OCI-LY7 (cell line): ENCODE results near the gene ZC2HC1B. TPM values are rescaled to one million over a fixed set of nuclear protein-coding genes. Genes with fewer than 3 reads are reported as not detected.

Experiments used
- BruUV-seq: library from RNA; stranded (reverse); fragments of 400-500 nt; replicated peaks from 2 replicates; lab custom pipeline; 2021; lab: Mats Ljungman, UMichigan
- CTCF ChIA-PET: fragments of 300-600 bp; sonication (Branson Sonifier 250); formaldehyde crosslinking; loops from one replicate; lab custom pipeline; 2022; ENCODE audit warnings: antibody characterized with exemption; ENCODE audit not compliant: unreplicated experiment; lab: Charles Lee
- POLR2A ChIA-PET: fragments of 300-600 bp; sonication (Branson Sonifier 250); formaldehyde crosslinking; loops from one replicate; lab custom pipeline; 2022; ENCODE audit warnings: antibody characterized with exemption; lab: Charles Lee
- DNase-seq: peaks from one replicate; pipeline ENCODE4 v3.0.0-alpha.2; 2015; ENCODE audit warnings: low spot score
- H2AFZ ChIP-seq: fragments of 200-600 bp; sonication (generic), shearing (Covaris generic); 2 replicates; pipeline ENCODE4 v1.6.1; 2014; ENCODE audit warnings: mild to moderate bottlenecking, antibody characterized with exemption, low read length, moderate library complexity
- H3K27ac ChIP-seq: fragments of 200-600 bp; sonication (generic); 2 replicates; pipeline ENCODE4 v1.5.1; 2014; ENCODE audit warnings: mixed run types, low read depth, mild to moderate bottlenecking, moderate library complexity, low read length, inconsistent platforms; ENCODE audit not compliant: poor library complexity, severe bottlenecking
- H3K36me3 ChIP-seq: fragments of 200-600 bp; sonication (generic); 2 replicates; pipeline ENCODE4 v1.6.1; 2014; ENCODE audit warnings: mild to moderate bottlenecking, antibody characterized with exemption, low read length, moderate library complexity, mixed read lengths; ENCODE audit not compliant: insufficient read depth
- H3K4me1 ChIP-seq: fragments of 200-600 bp; sonication (generic); 2 replicates; pipeline ENCODE4 v1.5.1; 2014; ENCODE audit warnings: mild to moderate bottlenecking, low read length; ENCODE audit not compliant: insufficient read depth, poor library complexity, severe bottlenecking
- H3K4me2 ChIP-seq: fragments of 200-600 bp; sonication (generic); 2 replicates; pipeline ENCODE4 v1.6.1; 2014; ENCODE audit warnings: mild to moderate bottlenecking, low read length
- H3K4me3 ChIP-seq: fragments of 200-600 bp; sonication (generic); 2 replicates; pipeline ENCODE4 v1.5.1; 2014; ENCODE audit warnings: mild to moderate bottlenecking, low read depth, low read length; ENCODE audit not compliant: poor library complexity, severe bottlenecking
- H3K79me2 ChIP-seq: fragments of 200-600 bp; sonication (generic); 2 replicates; pipeline ENCODE4 v1.6.1; 2016; ENCODE audit warnings: low read depth, mild to moderate bottlenecking, low read length, moderate library complexity, mixed read lengths; ENCODE audit not compliant: insufficient read depth
- H3K9me2 ChIP-seq: fragments of 200-600 bp; sonication (generic); 2 replicates; pipeline ENCODE4 v1.6.1; 2016; ENCODE audit warnings: mild to moderate bottlenecking, low read length, mixed read lengths; ENCODE audit not compliant: insufficient read depth
- H3K9me3 ChIP-seq: fragments of 200-600 bp; sonication (generic); 2 replicates; pipeline ENCODE4 v1.6.1; 2014; ENCODE audit warnings: mild to moderate bottlenecking, mixed run types, low read length, mixed read lengths
- H4K20me1 ChIP-seq: fragments of 200-600 bp; sonication (generic); 2 replicates; pipeline ENCODE4 v1.6.1; 2014; ENCODE audit warnings: mild to moderate bottlenecking, antibody characterized with exemption, low read length, moderate library complexity, mixed read lengths; ENCODE audit not compliant: insufficient read depth
- EZH2phosphoT487 ChIP-seq: fragments of 200-600 bp; sonication (generic); IDR thresholded peaks from 2 replicates; pipeline ENCODE4 v1.6.1; 2018; ENCODE audit warnings: low read depth, borderline replicate concordance, mild to moderate bottlenecking, mixed run types, antibody characterized with exemption, low read length, moderate library complexity, mixed read lengths
- intact Hi-C: fragments of 100-400 bp; cut with micrococcal nuclease; formaldehyde crosslinking; loops from one replicate; pipeline ENCODE4 v1.10.0; 2022; ENCODE audit not compliant: unreplicated experiment
- total RNA-seq, 2 experiments: library from RNA; depleted of rRNA in 1 of 2; stranded (reverse); fragments of >200 nt in 1 of 2; shearing (Covaris generic) in 1 of 2; gene quantifications; 2 replicates each; pipeline ENCODE4 v1.2.3, GENCODE V29; 2014 to 2022
- TF ChIP-seq, protein P1 (sequence below): fragments of 200-600 bp; sonication (generic); conservative IDR thresholded peaks from 2 replicates; pipeline ENCODE4 v1.5.1; 2014; ENCODE audit warnings: mild to moderate bottlenecking, antibody characterized with exemption, low read length, moderate library complexity, mixed read lengths

The ZC2HC1B gene
- total RNA-seq, 2 experiments from 2014 or later: not detected

DNA sequence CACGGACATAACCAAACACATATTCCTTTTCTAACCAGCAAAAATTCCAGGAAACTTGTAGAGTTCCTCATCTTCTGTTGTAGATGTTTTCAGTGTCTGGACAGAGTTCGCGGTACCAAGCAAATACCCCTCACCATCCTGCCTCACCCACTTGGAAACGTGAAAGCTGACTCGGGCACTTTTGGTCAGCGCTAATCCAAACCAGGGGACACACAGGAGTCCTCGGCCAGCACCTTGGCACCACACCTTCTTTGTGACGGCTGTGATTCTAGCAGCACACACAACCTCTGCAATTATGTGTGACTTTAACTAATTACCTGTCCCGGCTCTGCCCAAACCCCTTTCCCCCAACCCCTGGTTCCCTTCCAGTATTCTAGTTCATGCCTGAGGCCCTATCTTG lies 85.7 kb downstream of the ZC2HC1B start:
- ChIA-PET CTCF (no interaction called here), POLR2A (interaction anchor here (0.6 kb wide), 1 partner anchor 10 kb away, joined by 3 read pairs; no protein-coding TSS in a partner anchor)
- TF ChIP-seq EZH2phosphoT487: no peak
- TF ChIP-seq, protein P1, sequence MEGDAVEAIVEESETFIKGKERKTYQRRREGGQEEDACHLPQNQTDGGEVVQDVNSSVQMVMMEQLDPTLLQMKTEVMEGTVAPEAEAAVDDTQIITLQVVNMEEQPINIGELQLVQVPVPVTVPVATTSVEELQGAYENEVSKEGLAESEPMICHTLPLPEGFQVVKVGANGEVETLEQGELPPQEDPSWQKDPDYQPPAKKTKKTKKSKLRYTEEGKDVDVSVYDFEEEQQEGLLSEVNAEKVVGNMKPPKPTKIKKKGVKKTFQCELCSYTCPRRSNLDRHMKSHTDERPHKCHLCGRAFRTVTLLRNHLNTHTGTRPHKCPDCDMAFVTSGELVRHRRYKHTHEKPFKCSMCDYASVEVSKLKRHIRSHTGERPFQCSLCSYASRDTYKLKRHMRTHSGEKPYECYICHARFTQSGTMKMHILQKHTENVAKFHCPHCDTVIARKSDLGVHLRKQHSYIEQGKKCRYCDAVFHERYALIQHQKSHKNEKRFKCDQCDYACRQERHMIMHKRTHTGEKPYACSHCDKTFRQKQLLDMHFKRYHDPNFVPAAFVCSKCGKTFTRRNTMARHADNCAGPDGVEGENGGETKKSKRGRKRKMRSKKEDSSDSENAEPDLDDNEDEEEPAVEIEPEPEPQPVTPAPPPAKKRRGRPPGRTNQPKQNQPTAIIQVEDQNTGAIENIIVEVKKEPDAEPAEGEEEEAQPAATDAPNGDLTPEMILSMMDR: no peak
- no peak overlapping the region for H3K4me3 ChIP-seq
- H3K4me1 ChIP-seq: no peaks in the 10 kb centered on the region
- H3K9me2 ChIP-seq: no peaks in the 10 kb centered on the region
- no peak overlapping the region for H2AFZ ChIP-seq
- BruUV-seq: no TSS peak
- no peak for DNase-seq
- H3K9me3 ChIP-seq: no peaks in the 10 kb centered on the region
- intact Hi-C loops: no loop called here
- no peak overlapping the region for H3K27ac ChIP-seq
- no peaks in the 10 kb centered on the region for H4K20me1 ChIP-seq
- H3K36me3 ChIP-seq: no peaks in the 10 kb centered on the region
- no peaks in the 10 kb centered on the region for H3K79me2 ChIP-seq
- no peak overlapping the region for H3K4me2 ChIP-seq

DNA sequence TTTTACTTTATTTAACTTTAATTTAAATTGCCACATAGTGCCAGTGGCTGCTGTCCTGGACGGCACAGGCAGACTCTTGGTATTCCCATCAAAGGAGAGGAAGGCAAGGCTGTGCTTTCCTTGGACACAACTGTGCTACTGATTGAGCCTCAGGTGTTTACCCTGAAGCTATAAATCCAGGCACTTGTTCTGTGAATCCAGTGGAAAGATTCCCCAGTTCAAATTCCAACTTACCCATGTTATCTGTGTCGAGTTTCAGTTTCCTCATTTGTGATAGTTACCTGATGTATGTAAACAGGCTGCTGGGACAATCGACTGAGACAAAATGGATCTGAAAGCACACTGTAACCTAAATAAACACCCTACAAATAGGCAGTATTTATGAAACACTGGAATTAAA lies 86.6 kb downstream of the ZC2HC1B start:
- no peak for DNase-seq
- H4K20me1 ChIP-seq: no peaks in the 10 kb centered on the region
- BruUV-seq: no TSS peak
- H3K27ac ChIP-seq: no peak overlapping the region
- H3K4me2 ChIP-seq: no peak overlapping the region
- no peaks in the 10 kb centered on the region for H3K9me3 ChIP-seq
- no peak for TF ChIP-seq EZH2phosphoT487
- TF ChIP-seq, protein P1: no peak
- intact Hi-C loops: no loop called here
- no peaks in the 10 kb centered on the region for H3K36me3 ChIP-seq
- H2AFZ ChIP-seq: no peak overlapping the region
- H3K9me2 ChIP-seq: no peaks in the 10 kb centered on the region
- H3K4me3 ChIP-seq: no peak overlapping the region
- H3K4me1 ChIP-seq: no peaks in the 10 kb centered on the region
- ChIA-PET POLR2A (no interaction called here), CTCF (no interaction called here)
- no peaks in the 10 kb centered on the region for H3K79me2 ChIP-seq

DNA sequence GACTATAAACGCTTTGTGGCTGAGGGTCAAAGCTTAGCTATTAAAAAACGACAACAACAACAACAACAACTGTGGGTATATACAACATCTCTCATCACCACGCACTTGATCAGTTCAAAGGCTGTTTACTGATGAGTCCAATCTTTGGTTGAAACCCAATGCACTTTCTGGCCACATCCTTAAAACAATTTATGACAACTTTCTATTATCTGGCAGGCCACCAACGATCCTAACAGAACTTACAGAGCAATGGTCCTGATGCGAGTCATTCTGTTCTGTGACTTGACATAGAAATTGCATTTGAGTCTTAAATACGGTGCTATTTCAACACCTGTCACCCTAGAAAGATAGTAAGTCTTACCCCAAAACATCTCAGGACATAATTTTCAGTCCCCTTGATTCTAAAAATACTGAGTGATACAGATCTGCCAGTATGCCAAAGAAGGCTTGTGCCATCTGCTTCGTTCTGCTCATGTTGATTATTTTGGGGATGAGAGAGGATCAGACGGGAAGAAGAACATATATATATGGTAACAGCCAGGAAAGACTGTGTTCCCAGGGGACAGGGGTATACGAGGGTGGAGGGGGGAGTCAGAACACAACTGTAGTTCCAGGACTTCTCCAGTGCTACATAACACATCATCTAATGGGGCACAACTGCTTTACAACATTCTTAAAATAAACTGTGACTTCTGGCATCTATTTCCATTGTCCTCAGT lies 87.9 kb downstream of the ZC2HC1B start:
- no peaks in the 10 kb centered on the region for H3K9me3 ChIP-seq
- no peak overlapping the region for H3K4me3 ChIP-seq
- H3K79me2 ChIP-seq: no peaks in the 10 kb centered on the region
- H2AFZ ChIP-seq: no peak overlapping the region
- TF ChIP-seq, protein P1: no peak
- no peak for TF ChIP-seq EZH2phosphoT487
- no peak overlapping the region for H3K27ac ChIP-seq
- no peaks in the 10 kb centered on the region for H4K20me1 ChIP-seq
- no TSS peak for BruUV-seq
- H3K4me2 ChIP-seq: no peak overlapping the region
- POLR2A ChIA-PET: no interaction called here
- no peak for DNase-seq
- CTCF ChIA-PET: no interaction called here
- no peaks in the 10 kb centered on the region for H3K36me3 ChIP-seq
- H3K4me1 ChIP-seq: no peaks in the 10 kb centered on the region
- intact Hi-C loops: no loop called here
- no peaks in the 10 kb centered on the region for H3K9me2 ChIP-seq
